ENCODE results near the gene OSER1.

DNA sequence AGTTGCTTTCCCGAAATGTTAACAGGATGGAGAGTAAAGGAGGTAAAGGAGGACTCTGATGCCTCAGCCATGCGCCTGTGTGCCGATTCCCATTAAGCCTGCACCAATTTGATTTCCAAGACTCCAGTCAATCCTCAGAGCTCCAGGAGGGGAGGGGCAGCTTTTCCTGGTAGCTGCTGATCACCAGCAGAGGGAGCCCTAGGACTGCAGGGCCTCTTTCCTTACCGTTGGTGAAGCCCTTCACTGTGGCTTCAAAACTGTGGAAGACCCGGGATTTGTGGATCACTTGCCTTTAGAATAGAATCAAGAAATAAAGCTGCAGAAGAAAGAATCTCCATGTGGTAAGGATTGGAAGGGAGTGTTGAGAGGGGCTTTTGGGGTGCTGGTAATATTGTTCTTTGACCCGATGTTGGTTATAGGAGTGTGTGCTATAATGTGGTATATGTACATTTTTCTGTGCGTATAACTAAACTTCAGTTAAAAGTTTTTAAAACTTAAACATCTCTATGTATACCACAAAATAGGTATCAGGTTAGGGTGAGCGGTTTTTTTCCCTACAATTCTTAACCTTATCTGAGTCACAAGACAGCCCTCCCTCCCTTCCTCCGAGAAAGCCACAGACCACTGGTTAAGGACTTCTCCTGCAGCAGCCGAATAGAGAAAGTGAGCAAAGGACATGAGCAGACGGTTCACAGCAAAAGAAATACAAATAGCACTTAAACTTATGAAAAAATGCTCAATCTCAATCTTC lies 6.9 kb upstream of the OSER1 start:
- TF ChIP-seq, protein P1, sequence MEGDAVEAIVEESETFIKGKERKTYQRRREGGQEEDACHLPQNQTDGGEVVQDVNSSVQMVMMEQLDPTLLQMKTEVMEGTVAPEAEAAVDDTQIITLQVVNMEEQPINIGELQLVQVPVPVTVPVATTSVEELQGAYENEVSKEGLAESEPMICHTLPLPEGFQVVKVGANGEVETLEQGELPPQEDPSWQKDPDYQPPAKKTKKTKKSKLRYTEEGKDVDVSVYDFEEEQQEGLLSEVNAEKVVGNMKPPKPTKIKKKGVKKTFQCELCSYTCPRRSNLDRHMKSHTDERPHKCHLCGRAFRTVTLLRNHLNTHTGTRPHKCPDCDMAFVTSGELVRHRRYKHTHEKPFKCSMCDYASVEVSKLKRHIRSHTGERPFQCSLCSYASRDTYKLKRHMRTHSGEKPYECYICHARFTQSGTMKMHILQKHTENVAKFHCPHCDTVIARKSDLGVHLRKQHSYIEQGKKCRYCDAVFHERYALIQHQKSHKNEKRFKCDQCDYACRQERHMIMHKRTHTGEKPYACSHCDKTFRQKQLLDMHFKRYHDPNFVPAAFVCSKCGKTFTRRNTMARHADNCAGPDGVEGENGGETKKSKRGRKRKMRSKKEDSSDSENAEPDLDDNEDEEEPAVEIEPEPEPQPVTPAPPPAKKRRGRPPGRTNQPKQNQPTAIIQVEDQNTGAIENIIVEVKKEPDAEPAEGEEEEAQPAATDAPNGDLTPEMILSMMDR (IDR thresholded peaks at IDR 0.05 in 4 of 5, conservative IDR thresholded peaks at IDR 0.05 in 1 of 5): peak; percentile 78 to 96 (median 88)
- no peak for TF ChIP-seq POLR2A (IDR thresholded peaks at IDR 0.05)

All from gastrocnemius medialis (tissue), 4 donors.